Memory B cell (primary cell): ENCODE measurements around the gene COMMD9.

ENCODE experiments used
- ATAC-seq: fragments of 150-1000 bp; cut with Tn5 transposase; 2 replicates; pipeline ENCODE4 v1.10.0; 2021; ENCODE audit warnings: low read depth, mild to moderate bottlenecking, moderate library complexity
- DNase-seq, 2 donors: peaks; one replicate each; pipeline ENCODE4 v3.0.0; 2022; ENCODE audit warnings: low spot score in 2 of 2
- H3K27ac Mint-ChIP-seq: one replicate; pipeline ENCODE4 v1.8.0; 2022; ENCODE audit warnings: mild to moderate bottlenecking, moderate library complexity, mixed read lengths
- H3K27me3 Mint-ChIP-seq: one replicate; pipeline ENCODE4 v1.8.0; 2022; ENCODE audit warnings: mixed read lengths
- H3K36me3 Mint-ChIP-seq: one replicate; pipeline ENCODE4 v1.8.0; 2022; ENCODE audit warnings: mild to moderate bottlenecking, mixed read lengths
- H3K4me1 Mint-ChIP-seq: one replicate; pipeline ENCODE4 v1.8.0; 2022; ENCODE audit warnings: mixed read lengths
- H3K4me3 Mint-ChIP-seq: one replicate; pipeline ENCODE4 v1.8.0; 2022; ENCODE audit warnings: mild to moderate bottlenecking, moderate library complexity, mixed read lengths
- H3K9me3 Mint-ChIP-seq: one replicate; pipeline ENCODE4 v1.8.0; 2022; ENCODE audit warnings: mixed read lengths

COMMD9 gene

GRCh38 chr11:36278531-36279282, 10.5 kb downstream of the COMMD9 start:
- H3K9me3 Mint-ChIP-seq = peaks cover 3% of the 10 kb centered on the region
- peaks cover 7% of the 10 kb centered on the region for H3K4me1 Mint-ChIP-seq
- ATAC-seq (no peak), DNase-seq (no peak)
- H3K27ac Mint-ChIP-seq = no peak overlapping the region
- H3K27me3 Mint-ChIP-seq = no peaks in the 10 kb centered on the region
- H3K36me3 Mint-ChIP-seq = peaks cover 48% of the 10 kb centered on the region
- no peak overlapping the region for H3K4me3 Mint-ChIP-seq

- Mint-ChIP-seq H3K9me3 (peaks cover 3% of the 10 kb centered on the region), H3K4me3 (no peak overlapping the region), H3K4me1 (no peaks in the 10 kb centered on the region), H3K27ac (no peak overlapping the region), H3K36me3 (peaks cover 60% of the 10 kb centered on the region), H3K27me3 (no peaks in the 10 kb centered on the region)
- no peak for DNase-seq
- no peak for ATAC-seq
These were observed 14.8 kb downstream of the COMMD9 start for GRCh38 chr11:36274414-36274813.

GRCh38 chr11:36273110-36273509, 16.1 kb downstream of the COMMD9 start:
- H3K4me3 Mint-ChIP-seq = no peak overlapping the region
- no peak overlapping the region for H3K27ac Mint-ChIP-seq
- DNase-seq (no peak), ATAC-seq (no peak)
- peaks cover 3% of the 10 kb centered on the region for H3K9me3 Mint-ChIP-seq
- H3K36me3 Mint-ChIP-seq = peaks cover 59% of the 10 kb centered on the region
- no peaks in the 10 kb centered on the region for H3K4me1 Mint-ChIP-seq
- no peaks in the 10 kb centered on the region for H3K27me3 Mint-ChIP-seq

GRCh38 chr11:36271794-36272407, 17.3 kb downstream of the COMMD9 start:
- Mint-ChIP-seq H3K4me1 (no peaks in the 10 kb centered on the region), H3K36me3 (peaks cover 54% of the 10 kb centered on the region), H3K9me3 (peaks cover 3% of the 10 kb centered on the region), H3K27me3 (no peaks in the 10 kb centered on the region), H3K27ac (no peak overlapping the region), H3K4me3 (no peak overlapping the region)
- DNase-seq = no peak
- no peak for ATAC-seq

- Mint-ChIP-seq H3K27me3 (no peaks in the 10 kb centered on the region), H3K4me3 (no peak overlapping the region), H3K36me3 (peaks cover 50% of the 10 kb centered on the region), H3K4me1 (no peaks in the 10 kb centered on the region), H3K27ac (no peak overlapping the region), H3K9me3 (peaks cover 3% of the 10 kb centered on the region)
- ATAC-seq = no peak
- DNase-seq = no peak
These were observed 18.5 kb downstream of the COMMD9 start for GRCh38 chr11:36270701-36271100.

GRCh38 chr11:36268337-36268985, 20.8 kb downstream of the COMMD9 start:
- no peaks in the 10 kb centered on the region for H3K4me1 Mint-ChIP-seq
- no peak for ATAC-seq

GRCh38 chr11:36266767-36267166, 22.5 kb downstream of the COMMD9 start:
- H3K27ac Mint-ChIP-seq = no peak overlapping the region
- peaks cover 2% of the 10 kb centered on the region for H3K27me3 Mint-ChIP-seq
- peaks cover 18% of the 10 kb centered on the region for H3K36me3 Mint-ChIP-seq
- DNase-seq (no peak), ATAC-seq (no peak)
- H3K9me3 Mint-ChIP-seq = no peaks in the 10 kb centered on the region
- no peaks in the 10 kb centered on the region for H3K4me1 Mint-ChIP-seq
- H3K4me3 Mint-ChIP-seq = no peak overlapping the region

More at GRCh38 chr11:36268337-36268985, 20.8 kb downstream of the COMMD9 start:
- H3K4me3 Mint-ChIP-seq = no peak overlapping the region
- H3K9me3 Mint-ChIP-seq = peaks cover 3% of the 10 kb centered on the region
- peaks cover 2% of the 10 kb centered on the region for H3K27me3 Mint-ChIP-seq
- peaks cover 33% of the 10 kb centered on the region for H3K36me3 Mint-ChIP-seq
- DNase-seq = no peak
- no peak overlapping the region for H3K27ac Mint-ChIP-seq

- peak; percentile 71 for ATAC-seq
- no peak overlapping the region for H3K27ac Mint-ChIP-seq
- H3K27me3 Mint-ChIP-seq = peaks cover 6% of the 10 kb centered on the region
- H3K4me3 Mint-ChIP-seq = no peak overlapping the region
- peaks cover 10% of the 10 kb centered on the region for H3K36me3 Mint-ChIP-seq
- peak; percentile 44 to 57 for DNase-seq
- H3K9me3 Mint-ChIP-seq = no peaks in the 10 kb centered on the region
- H3K4me1 Mint-ChIP-seq = no peaks in the 10 kb centered on the region
These were observed 23.2 kb downstream of the COMMD9 start for GRCh38 chr11:36265793-36266628.

GRCh38 chr11:36264973-36265344, 24.3 kb downstream of the COMMD9 start:
- H3K9me3 Mint-ChIP-seq = no peaks in the 10 kb centered on the region
- H3K27ac Mint-ChIP-seq = no peak overlapping the region
- H3K4me1 Mint-ChIP-seq = no peaks in the 10 kb centered on the region
- H3K27me3 Mint-ChIP-seq = peaks cover 6% of the 10 kb centered on the region
- ATAC-seq (no peak), DNase-seq (no peak)
- H3K4me3 Mint-ChIP-seq = no peak overlapping the region
- peaks cover 6% of the 10 kb centered on the region for H3K36me3 Mint-ChIP-seq

- Mint-ChIP-seq H3K4me3 (no peak overlapping the region), H3K27me3 (peaks cover 6% of the 10 kb centered on the region), H3K27ac (no peak overlapping the region), H3K36me3 (no peaks in the 10 kb centered on the region), H3K4me1 (no peaks in the 10 kb centered on the region), H3K9me3 (no peaks in the 10 kb centered on the region)
- ATAC-seq = no peak
- DNase-seq = no peak
These were observed 24.9 kb downstream of the COMMD9 start for GRCh38 chr11:36264011-36264972.

GRCh38 chr11:36261094-36261493, 28.1 kb downstream of the COMMD9 start:
- Mint-ChIP-seq H3K27ac (no peak overlapping the region), H3K9me3 (no peaks in the 10 kb centered on the region), H3K27me3 (peaks cover 19% of the 10 kb centered on the region), H3K36me3 (no peaks in the 10 kb centered on the region), H3K4me3 (no peak overlapping the region), H3K4me1 (no peaks in the 10 kb centered on the region)
- ATAC-seq (no peak), DNase-seq (no peak)

- Mint-ChIP-seq H3K4me1 (no peaks in the 10 kb centered on the region), H3K27me3 (peaks cover 19% of the 10 kb centered on the region), H3K27ac (no peak overlapping the region), H3K4me3 (no peak overlapping the region), H3K9me3 (no peaks in the 10 kb centered on the region), H3K36me3 (no peaks in the 10 kb centered on the region)
- no peak for ATAC-seq
- DNase-seq = no peak
These were observed 30.4 kb downstream of the COMMD9 start for GRCh38 chr11:36258730-36259360.

- Mint-ChIP-seq H3K4me3 (no peak overlapping the region), H3K36me3 (no peaks in the 10 kb centered on the region), H3K27me3 (peaks cover 17% of the 10 kb centered on the region), H3K9me3 (no peaks in the 10 kb centered on the region), H3K27ac (no peak overlapping the region), H3K4me1 (no peaks in the 10 kb centered on the region)
- DNase-seq (no peak), ATAC-seq (no peak)
These were observed 31.9 kb downstream of the COMMD9 start for GRCh38 chr11:36257351-36257750.
